ENCODE data around the gene PCK2.
A peak's percentile ranks its signal among the peaks of the same experiment; 100 is the strongest.
"Not testable (repeated sequence)": the region's sequence is repeated elsewhere in the genome, so short reads cannot be mapped to it uniquely, and the experiment has no call there.

The PCK2 gene

DNA sequence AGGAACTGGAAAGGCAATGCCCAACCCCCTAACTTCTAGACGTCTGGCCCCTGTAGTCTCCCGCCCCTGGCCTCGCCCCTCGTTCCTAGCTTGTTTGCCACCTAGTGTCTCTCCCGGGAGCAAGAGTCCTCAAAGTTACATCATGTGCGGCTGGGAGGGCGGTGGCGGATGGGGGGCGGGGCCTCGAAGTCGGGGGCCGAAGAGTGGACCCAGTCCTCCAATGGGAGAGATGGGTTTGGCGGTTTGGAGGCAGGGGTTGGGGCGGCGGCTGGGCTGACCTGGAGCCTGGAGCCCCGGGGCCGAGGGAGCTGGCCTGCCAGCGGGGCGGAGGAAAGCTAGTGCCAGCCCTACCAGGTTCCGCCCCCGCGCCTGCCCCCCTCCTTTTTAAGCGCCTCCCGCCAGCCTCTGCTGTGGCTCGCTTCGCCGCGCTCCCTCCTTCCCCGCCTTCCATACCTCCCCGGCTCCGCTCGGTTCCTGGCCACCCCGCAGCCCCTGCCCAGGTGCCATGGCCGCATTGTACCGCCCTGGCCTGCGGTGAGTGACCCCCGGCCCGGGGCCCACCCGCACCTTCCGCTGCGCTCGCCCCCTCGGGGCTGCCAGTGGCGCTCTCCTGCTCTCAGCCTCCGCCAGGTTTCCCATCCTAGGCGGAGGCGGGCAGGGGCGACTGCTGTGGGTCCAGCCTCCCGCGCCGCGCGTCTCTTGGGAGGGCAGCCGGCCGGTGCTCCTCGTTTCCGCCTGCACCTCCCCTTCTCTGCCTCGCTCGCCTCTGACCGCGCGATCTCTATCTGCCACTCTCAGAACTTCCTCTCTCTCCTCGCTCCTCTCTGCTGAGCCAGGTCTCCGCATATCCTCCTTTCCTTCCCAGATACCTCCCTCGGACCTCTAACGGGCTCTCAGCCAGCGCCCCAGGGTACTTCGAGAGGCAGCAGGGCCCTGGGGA is at the start of gene PCK2:
PCK2 (plus strand) TSS at position 411 of the 940 bp plus-strand sequence; CDS start at position 506, 95 bp downstream.
- DNase-seq, result peak; percentile 91

DNA sequence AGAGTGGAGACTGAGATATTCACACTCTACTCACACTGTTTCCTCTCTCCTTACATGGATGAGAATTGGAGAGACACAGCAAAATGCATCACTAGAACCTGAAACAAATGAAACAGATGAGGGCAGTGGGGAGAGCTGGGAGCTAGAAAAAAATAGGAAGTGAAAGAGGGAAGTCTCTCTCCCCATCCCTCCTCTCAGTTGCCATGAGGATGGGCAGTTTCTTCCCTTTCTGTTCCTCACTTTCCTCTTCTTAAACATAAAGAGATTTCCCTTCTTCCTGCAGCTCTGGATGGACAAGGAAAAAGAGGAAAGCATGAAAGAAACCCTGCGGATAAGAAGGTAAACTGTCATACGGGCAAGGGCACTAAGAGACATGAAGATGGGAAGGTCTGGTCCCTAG is 45.1 kb upstream of the PCK2 start:
- DNase-seq, result not testable (repeated sequence)

DNA sequence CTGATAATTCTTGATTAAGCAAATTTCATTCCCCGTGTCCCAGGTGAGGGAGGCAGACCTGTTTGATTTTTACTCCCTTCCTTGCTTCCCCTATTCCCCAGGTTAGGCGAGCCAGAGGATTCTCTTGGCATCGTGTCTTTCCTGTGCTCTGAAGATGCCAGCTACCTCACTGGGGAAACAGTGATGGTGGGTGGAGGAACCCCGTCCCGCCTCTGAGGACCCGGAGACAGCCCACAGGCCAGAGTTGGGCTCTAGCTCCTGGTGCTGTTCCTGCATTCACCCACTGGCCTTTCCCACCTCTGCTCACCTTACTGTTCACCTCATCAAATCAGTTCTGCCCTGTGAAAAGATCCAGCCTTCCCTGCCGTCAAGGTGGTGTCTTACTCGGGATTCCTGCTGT is 43.4 kb upstream of the PCK2 start:
- not testable (repeated sequence) for DNase-seq

DNA sequence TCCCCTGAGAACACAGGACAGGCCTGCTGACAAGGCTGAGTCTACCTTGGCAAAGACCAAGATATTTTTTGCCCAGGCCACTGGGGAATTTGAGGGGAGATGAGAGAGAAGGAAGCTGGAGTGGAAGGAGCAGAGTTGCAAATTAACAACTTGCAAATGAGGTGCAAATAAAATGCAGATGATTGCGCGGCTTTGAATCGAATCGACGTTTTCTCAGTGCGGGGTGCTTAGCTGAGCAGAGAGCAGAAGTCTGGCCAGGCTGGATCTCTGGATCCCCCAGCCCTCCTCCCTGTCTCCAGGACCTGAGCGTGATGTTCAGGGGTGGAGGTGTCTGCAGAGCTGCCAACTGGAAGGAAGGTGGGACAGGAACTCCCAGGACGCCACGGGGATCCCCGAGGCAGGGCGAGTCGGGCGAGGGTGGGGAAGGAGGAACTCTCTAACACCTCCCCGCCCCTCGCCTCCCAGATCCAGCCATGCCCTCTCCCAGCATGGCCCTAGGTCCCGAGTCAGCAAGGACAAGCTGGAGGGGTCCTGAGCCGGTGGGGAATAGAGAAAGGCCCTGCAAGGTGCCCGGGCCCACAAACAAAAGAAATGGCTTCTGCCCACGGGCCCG is 42.8 kb upstream of the PCK2 start:
- no peak for DNase-seq

DNA sequence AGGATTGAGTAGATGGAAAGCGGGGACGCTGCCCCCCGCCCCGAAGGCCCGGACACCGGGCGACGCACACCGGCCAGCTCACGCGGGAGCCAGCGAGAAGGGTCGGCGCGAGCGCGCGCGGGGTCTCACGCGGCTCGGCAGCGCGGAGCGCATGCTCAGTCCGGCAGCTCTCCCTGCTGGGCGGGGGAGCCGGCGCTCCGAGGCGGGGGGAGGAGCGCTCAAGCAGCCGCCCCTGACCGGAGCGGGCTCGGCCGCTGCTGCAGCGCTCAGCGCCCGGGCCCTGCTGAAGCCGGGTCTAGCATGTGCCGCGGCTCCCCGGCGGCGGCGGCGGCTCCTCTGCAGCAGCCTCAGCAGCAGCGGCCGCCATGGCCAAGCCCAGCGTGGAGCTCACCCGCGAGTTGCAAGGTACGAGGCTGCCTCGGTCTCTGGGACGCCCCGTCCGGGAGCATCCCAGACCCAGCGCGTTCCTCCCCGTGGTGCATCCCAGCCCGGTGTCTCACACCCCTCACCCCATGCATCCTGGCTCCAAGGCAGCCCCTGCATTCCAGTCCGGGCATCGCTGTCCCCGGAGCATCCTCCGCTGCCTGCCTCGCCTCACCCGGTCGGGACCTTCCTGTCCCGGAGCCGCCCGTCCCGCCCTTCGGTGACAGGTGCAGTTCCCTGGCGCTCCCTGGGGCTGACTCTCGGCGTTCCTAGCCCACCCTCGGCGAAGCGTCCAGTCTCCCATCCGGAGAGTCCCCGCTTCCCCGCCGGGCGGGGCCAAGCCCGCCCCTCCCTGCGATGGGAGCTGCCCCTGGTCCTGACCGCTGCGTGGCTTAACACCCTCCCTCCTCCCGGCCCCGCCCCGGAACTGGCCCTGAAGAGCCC is 42.1 kb upstream of the PCK2 start, which contains the start of gene CARMIL3:
CARMIL3 (plus strand) TSS at position 221 of the 867 bp plus-strand sequence; CDS start at position 366, 145 bp downstream.
- peak; percentile 81 for DNase-seq

DNA sequence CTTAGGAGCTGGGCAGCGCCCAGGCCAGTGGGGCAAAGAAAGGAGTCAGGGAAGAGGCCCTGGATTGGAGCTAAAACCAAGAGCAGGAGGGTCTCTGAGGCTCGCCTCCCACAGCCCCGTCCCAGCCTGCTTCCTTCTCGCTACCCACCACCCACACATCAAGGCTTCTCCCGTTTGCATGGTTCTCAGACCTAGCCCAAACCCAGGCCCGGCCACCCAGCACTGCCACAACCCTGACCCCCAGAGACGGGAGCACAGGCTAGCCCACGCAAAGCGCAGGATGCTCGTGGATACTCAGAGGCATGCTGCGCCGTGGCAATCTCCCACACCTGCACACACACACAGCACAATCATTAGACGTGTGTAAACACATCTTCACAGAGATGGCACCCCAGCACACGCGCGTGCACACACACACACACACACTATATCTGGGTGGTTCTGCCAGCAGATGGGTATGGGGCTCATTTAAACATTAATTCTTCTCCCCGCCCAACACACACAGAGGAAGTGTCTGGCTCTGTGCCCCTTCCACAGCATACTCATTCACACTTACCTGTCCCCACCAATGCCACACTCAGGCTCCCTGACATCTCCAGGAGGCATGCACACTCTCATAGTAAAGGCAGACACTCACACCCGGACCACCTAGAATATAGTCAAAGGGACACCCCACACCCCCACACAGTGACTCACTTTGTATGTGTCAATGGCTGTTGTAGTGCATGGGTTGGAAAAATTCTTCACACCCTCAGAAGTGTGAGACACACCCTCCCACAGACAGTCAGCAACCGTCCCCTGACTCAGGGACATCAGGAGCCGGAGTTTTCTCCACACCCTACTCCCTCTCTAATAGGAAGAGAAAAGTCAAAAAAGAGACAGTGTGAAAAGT is 41.2 kb upstream of the PCK2 start:
- peak; percentile 71 for DNase-seq

DNA sequence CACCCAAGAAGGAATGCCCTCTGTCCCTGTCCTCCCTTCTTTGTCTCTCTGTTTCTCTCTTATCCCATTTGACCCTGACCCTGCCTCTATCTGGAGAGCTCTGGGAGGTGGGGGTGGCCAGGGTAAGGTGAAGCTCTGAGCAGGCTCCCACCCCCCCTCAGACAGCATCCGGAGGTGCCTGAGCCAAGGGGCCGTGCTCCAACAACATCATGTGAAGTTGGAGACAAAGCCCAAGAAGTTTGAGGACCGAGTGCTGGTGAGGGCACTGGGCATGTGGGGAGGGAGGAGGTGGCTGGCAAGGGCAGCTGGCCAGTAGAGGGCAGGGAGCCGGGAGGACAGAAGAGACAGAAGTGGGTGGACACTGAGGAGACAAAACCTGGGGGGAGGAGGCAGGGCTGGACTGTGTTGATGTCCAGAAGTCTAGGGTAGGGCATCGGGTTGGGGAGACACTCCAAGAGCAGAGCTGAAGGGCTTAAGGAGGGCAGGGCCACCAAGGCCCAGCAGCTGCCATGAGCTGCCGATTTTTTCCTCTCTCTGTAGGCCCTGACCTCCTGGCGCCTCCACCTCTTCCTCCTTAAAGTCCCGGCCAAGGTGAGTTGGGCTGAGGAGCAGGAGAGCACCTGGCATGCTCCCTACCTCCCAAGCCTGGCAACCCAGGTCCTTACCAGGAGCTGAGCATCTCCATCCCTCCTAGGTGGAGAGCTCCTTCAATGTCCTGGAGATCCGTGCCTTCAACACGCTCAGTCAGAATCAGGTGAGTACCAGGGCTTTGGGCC is 40.4 kb upstream of the PCK2 start:
- DNase-seq, result peak; percentile 51

DNA sequence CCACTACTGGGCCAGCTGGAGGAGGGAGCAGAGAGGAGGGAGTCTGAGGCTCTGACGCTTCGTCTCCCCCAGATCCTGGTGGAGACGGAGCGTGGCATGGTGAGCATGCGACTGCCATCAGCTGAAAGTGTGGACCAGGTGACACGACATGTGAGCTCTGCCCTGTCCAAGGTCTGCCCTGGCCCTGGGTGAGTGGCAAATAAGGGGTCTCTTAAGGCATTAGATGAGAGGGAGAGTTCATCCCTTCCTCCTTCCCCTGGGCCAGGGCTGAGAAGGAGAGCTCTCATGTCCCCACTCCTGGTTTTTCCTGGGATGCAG is 39.8 kb upstream of the PCK2 start:
- no peak for DNase-seq

DNA sequence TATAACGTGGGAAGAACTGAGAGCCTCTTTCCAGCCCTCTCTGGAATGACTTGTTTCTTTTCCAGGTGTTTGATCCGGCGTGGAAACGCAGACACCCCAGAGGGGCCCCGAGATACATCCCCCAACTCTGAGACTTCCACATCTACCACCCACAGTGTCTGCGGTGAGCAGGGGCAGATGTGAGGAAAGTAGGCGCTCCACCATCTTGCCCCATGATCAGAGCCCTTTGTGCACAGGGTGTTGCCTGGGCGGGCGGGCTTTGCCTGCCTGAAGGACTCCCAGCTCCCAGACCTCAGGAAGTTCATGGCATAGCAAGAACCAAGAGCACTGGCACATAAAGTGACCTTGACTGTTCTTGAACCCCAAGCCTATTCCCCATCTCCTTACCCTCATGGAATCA is 39.5 kb upstream of the PCK2 start:
- no peak for DNase-seq

DNA sequence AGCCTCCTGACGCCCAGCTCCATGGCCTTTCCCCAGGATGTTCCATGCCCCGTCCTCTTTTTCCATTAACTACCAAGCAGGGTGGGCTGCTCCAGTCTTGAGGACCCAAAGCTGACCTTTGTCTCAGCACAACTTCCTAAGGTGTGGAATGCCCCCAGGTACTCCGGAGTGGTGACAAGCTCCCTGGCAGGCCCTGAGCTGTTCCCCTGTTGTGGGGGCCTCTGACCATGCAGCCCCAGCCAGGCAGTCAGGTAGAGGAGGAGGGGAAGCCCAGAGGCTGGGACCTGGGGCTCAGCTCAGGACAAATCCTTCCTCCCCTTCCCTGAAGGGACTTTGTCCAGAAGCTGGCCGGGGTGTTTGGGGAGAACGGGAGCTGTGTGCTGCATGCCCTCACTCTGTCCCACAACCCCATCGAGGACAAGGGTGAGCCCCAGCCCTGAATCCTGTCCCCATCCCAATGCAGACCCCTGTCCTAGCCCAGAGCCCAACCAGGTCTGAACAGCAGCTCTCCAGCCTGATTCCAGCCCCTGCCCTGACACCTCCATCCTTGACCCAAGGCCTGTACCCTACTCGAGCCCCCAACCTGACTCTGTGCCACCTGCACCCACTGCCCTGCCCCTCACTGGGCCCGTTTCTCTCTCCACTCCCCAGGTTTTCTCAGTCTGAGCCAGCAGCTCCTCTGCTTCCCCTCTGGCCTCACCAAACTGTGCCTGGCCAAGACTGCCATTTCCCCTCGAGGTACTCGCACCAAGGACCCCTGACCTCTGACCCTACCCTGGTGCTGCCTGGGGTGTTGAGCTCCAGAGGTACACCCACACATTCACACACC is 37.9 kb upstream of the PCK2 start:
- DNase-seq, result no peak

DNA sequence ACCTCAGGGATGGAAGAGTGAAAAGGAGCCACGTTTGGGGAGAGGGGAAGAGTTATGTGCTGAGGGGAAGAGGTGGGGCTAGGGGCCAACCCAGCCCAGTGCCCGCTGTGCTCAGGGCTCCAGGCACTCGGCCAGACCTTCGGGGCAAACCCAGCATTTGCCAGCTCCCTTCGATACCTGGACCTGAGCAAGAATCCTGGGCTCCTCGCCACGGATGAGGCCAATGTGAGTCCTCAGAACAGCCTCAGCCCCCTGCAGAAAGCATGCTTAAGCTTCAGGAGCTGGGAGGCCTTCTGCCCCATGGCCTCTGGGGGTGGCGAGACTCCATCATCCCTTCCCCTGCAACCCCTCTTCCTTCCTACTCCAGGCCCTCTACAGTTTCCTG is 37.3 kb upstream of the PCK2 start:
- DNase-seq, result no peak

DNA sequence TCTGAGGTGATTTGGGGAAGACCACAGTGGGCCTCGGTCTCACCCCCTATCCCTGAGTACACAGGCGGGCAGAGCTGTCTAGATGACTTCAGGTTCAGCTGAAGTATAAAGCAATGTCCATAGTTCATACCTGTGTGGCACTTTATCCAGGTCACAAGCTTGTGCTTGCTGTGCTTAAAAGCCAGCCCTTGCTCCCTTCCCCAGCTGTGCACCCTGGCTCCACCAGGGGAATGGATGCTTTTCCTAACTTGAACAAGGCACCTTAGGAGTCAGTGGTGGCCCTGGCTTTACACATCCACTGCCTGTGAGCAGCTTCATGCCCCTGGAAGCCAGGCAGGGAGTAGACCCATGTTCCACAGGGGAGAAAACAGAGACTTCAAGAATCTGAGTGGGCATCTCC is 36.8 kb upstream of the PCK2 start:
- DNase-seq, result no peak

DNA sequence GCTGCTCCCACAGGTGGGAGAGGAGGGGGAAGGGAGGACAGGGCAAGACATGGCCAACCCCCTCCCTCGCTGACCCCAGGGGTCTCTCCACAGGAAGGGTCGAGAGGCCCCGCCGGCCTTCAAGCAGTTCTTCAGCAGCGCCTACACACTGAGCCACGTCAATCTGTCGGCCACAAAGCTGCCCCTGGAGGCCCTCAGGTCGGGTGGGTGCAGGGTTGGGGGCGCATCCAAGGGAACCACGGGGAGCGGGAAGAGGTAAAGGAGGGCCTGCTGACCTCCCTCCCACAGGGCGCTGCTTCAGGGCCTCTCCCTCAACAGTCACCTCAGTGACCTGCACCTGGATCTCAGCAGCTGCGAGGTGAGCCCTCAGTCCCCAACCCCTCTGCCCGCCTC is 36.2 kb upstream of the PCK2 start:
- DNase-seq, result no peak

DNA sequence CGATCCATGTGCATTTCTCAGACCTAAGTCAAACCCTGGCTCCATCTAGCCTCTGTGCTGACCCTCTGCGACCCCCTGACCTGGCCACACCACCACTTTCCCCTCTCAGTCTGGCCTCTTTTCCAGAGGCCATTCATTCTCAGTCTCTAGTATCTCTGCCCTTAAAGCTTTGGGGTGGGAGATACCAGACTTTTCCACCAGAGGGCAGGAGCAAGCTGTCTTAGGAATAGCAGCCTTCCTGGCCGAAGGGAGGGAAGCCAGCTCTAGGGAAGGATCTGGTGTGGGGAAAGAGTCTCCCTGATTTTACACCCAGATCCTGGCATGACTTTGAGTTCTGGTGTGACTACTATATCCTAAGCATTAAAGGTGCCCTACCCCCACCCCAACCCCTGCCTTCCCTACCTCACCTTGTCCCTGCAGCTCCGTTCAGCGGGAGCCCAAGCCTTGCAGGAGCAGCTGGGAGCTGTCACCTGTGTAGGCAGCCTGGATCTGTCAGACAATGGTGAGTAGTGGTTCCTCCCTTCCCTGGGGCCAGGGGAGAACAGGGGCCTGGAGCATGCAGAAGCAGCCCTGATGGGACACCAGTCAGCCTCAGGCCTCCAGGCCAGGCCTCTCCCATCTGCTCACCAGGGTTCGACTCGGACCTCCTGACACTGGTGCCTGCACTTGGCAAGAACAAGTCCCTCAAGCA is 35.7 kb upstream of the PCK2 start:
- no peak for DNase-seq

DNA sequence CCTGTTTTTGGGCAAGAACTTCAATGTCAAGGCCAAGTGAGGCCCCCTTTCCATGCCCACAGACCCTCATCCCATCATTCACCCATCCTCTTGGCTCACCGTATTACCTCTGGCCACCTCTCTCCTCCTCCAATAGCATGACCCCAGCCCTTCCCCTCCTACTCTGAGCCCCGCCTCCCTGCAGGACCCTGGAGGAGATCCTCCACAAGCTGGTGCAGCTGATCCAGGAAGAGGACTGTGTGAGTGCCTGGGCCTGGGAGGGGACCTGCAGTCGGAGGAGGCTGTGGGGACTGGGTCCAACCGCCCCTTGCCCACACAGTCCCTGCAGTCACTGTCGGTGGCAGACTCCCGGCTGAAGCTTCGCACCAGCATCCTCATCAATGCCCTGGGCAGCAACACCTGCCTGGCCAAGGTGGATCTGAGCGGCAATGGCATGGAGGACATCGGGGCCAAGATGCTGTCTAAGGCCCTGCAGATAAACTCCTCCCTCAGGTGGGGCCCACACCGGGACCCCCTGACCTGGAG is 35.1 kb upstream of the PCK2 start:
- DNase-seq, result no peak

DNA sequence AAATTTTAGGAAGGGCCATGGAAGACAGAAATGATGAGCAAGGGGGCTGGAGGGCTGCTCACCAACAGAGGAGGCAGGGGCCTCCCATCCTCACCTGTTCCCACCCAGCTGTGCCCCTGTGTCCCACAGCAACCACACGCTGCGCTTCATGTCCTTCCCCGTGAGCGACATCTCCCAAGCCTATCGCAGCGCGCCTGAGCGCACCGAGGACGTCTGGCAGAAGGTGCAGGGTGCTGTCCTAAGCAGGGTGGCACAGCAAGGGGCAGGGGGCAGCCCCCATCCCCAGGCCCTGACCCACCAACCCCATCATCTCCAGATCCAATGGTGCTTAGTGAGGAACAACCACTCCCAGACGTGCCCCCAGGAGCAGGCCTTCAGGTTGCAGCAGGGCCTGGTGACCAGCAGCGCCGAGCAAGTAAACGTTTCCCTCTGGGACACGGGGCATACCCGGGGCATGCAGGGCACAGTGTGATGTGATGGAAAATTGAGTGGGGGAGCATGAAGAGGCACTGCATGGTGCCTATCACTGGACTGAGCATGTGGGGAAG is 34.2 kb upstream of the PCK2 start:
- DNase-seq, result no peak

DNA sequence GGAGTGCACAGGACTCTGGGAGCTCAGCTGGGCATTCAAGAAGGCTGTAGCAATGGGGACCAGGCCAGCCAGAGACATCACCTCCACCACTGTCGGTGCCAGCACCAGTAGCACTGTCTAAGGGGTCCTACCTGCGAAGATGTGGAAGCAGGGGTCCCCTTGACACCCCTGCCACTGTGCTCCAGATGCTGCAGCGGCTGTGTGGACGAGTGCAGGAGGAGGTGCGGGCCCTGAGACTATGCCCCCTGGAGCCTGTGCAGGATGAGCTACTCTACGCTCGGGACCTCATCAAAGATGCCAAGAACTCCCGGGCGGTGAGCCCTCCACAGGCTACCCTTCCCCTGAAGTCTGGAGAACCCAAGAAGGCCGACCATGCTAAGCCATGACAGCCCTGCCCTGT is 33.7 kb upstream of the PCK2 start:
- DNase-seq, result no peak

DNA sequence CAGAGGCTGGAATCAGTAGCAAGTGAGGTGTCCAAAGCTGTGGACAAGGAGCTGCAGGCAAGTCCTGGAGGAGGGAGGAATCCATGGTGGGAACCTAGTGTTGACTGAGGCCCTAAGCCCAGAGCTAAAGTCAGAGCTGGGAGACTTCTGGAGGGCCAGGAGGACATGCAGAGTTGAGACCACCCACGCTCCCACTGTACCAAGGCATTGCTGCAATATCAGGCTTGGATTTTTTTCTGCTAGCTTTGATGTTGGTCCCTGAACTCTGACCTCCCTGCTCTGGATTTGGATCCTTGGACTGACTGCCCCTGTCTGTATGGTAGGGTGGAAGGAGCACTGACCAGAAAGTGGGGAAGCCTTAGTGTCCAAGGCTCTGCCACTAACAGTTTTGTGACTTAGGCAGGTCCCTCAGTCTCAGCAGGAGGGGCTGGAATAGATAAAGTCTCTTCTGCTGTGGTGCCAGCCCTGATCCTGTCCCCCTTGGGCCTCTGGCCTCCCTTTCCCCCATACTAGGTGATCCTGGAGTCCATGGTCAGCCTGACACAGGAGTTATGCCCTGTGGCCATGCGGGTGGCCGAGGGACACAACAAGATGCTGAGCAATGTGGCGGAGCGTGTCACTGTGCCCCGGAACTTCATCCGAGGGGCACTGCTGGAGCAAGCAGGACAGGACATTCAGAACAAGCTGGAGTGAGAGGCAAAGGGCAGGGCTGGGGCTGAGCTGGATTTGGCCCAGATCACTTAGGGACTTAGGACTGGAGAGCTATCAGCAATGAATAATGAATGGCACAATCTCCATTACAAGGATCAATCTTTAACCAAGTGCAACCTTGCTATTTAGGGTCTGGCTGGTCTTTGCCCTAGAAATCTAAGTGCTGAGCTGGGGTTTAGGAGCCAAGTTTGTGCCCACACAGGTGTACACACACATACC is 32.9 kb upstream of the PCK2 start:
- no peak for DNase-seq
